Fibroblast of the conjunctiva (primary cell): Measurements from ENCODE around the gene ACP4.
"Not testable (repeated sequence)": the region's sequence is repeated elsewhere in the genome, so short reads cannot be mapped to it uniquely, and the experiment has no call there.

ENCODE experiments used
- DNase-seq: peaks from one replicate; pipeline ENCODE4 v3.0.0-alpha.2; 2010; ENCODE audit warnings: low read depth

Gene ACP4

DNA sequence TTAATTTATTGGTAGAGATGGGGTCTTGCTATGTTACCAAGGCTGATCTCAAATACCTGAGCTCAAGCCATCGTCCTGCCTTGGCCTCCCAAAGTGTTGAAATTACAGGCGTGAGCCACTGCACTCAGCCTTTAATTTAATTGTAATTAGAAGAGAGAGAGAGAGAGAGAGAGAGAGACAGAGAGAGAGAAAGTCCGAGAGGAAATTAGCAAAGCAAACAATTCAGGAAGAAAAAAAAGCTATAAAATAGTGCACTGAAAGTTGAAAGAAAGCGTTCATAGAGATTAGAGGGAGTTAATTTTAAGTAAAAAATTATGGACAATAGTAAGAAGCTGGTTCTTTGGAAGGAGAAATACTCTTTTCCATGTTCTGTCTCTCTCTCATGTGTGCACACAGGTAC, 13.0 kb upstream of the ACP4 start:
- DNase-seq: no peak

DNA sequence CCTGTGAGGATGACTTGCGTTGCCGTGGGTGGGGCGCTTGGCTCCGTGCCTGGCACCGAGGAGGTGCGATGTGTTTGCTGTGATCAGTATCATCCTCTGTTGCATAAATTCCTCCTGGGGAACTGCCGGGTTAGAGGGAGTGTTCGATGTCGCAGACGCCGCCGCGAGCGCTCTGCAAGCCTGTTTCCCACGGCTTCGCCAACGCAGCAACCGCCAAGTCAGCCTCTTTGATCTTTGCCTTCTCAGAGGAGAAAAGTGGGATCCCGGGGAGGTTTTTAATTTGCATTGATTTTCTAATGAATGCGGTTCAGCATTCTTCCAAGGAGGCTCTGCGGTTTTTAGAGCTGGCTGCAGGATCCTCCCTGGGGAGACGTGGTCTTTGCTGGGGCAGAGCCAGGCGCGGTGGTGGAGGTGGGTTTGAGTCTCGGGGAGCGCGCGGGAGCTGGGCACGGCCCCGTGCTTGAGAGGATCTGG, 12.3 kb upstream of the ACP4 start:
- DNase-seq: no peak

DNA sequence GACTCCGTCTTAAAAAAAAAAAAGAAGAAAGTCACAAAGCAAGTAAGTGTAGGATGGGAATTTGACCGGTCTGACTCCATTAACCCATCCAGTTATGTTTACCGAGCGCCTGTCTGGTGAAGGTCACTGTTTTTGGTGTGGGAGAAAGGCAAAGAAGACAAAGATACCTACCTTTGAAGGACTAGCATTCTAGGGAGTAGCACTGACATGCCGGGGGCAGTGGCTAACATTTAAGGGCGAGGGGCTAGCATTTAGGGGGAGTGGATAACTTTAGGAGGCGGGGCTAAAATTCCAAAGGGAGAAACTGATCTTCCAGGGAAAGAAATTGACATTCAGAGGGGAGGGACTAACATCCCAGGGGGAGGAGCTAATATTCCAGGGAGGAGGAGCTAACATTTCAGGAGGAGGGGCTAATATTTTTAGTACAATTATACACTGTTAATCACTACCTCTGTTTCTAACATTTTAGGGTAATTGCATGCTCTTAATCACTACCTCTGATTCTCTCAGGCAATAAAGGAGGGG, 11.2 kb upstream of the ACP4 start:
- no peak for DNase-seq

DNA sequence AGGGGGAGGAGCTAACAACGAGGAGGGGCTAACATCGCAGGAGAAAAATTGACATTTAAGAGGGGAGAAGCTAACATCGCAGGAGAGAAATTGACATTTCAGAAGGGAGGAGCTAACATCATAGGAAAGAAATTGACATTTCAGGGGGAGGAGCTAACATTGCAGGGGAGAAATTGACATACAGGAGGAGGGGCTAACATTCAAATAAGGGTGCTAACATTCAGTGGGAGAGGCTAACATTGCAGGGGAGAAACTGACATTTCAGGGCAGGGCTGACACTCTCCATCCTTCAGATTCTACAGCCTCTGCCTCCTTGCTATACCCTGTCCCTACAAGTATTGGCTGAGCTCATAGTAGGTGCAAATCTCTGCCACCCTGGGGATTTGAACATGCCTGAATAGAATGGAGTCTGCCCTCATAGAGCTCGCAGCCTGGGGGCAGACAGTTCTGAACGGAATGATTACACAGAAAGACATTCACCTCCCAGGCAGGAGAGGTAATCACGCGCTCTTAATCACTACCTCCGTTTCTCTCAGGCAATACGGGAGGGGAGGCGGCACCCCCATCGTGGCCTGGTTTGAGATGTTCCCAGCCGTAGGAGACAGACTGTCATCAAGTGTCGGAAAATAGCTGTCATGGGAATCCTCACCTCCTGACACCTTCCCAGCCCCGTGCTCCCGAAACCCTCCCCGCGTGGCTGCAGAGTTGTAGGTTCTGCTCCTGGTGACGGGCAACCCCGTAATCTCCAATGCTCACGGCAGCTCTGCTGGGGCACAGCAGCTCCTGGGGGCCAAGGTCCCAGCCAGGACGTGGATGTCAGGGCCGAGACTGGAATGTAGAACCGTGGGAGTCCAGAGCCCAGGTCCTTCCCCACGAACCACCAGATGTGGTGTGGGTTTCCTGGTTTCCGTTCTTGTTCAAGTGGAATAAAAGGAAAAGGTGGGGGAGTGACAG, 10.4 kb upstream of the ACP4 start:
- no peak for DNase-seq

DNA sequence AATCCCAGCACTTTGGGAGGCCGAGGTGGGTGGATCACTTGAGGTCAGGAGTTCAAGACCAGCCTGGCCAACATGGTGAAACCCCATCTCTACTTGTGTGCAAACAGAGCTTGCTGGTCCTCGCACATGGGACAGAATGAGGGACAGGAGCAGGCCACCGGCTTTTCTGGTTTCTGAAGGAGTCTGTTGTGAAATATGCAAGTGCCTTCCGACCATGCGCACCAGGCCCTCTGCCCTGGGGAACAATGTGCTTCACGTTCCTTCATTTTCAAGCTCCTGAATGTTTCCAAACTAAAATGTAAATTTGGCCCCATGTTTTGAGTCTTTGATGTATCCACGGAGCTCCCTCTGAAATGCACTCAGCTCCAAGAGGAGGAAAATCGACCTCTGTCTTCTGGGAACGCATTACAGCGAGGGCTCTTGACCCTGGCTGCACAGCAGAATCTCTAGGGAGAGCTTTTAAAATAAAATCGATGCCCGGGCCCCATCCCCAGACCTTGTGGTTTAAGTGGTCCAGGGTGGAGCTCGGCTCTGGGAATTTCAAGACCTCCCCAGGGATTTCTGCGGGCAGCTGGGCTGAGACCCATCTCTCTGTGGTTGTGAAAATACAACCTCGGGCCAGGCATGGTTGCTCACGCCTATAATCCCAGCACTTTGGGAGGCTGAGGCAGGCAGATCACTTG, 9.3 kb upstream of the ACP4 start:
- DNase-seq: no peak

DNA sequence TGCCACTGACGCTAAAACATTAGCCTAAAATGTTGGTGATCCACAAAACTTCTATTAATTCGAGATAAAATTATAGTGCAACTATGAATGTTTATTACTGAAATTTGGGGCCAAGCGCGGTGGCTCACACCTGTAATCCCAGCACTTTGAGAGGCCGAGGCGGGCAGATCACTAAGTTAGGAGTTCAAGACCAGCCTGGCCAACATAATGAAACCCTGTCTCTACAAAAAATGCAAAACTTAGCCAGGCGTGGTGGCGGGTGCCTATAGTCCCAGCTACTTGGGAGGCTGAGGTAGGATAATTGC, 6.4 kb upstream of the ACP4 start:
- not testable (repeated sequence) for DNase-seq

DNA sequence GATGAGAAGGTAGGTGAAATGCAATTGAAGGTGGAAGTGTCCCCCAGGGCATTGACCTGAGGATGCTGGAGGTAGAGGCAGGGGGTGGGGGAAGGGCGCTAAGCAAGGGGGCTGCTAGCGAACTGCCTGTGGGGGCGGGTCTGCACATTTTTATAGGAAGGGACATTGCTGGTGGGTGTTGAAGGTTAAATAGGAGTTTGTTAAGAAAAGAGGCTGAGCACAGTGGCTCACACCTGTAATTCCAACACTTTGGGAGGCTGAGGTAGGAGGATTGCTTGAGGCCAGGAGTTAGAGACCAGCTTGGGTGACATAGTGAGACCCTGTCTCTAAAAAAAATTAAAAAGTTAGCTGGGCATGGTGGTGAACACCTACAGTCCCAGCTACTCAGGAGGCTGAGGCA, 5.5 kb upstream of the ACP4 start:
- DNase-seq: no peak

DNA sequence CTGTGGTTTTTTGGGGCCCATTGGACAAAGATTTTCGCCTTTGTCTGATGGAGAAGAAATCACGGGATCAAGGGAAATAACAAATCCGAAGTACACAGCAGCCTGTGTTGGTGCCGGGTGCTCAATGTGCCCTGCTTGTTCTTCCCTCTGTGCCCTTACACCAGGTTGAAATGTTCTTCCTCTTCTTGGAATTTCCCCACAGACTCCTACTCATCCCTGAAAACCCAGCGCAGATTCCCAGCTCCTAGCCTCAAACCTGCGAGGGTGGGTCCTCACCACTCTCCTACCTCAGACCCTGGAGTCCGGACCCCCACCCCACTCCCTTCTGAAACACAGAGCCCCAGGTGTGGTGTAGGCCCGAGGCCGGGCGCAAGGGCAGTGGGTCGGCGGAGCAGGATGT, 4.9 kb upstream of the ACP4 start:
- DNase-seq: no peak

DNA sequence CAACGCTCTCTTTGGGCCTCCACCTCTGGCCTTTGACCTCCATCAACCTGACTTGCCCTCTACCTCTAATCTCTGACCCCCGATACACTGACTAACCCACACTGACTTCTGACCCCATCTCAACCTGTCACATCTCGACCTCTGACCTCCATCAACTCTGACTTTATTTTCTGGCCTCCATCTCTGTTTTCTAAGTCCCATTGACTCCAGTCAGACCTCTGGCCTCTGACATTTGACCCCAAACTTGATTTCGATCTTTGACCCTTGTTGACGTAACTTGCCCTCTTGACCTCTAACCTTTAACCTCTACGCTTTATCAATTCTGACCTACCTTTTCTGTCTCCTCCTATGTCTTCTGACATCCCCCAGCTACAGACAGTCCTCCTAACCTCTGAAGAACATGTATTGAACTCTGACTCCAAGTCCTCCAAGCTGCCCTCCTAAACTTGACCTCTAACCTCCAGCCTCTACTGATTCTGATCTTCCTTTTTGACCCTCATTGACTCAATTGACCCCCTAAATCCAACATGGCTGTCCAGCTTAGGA, 780 bp downstream of the ACP4 start:
- no peak for DNase-seq

DNA sequence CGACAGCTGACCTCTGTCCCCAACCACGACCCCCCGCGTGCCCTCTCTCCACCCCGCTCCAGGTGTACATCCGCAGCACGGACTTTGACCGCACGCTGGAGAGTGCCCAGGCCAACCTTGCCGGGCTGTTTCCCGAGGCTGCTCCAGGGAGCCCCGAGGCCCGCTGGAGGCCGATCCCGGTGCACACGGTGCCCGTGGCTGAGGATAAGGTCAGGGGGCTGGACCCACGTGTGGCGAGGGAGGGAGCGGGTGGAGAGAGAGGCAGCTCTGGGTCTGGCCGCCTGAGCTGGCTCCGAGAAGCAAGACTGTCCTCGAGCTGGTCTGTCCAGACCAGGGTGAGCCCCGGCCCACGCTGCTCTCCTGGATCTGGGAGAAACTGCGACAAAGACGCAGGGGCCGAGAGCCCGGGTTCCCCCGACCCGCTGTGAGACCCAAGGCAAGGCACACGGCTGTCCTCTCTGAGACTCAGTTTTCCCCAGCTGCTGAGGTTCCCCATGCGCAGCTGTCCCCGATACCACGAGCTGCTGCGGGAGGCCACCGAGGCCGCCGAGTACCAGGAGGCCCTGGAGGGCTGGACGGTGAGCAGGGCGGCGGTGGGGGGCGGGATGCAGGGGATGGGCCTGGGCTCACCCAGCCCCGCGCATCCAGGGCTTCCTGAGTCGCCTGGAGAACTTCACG, 1.5 kb downstream of the ACP4 start:
- no peak for DNase-seq

DNA sequence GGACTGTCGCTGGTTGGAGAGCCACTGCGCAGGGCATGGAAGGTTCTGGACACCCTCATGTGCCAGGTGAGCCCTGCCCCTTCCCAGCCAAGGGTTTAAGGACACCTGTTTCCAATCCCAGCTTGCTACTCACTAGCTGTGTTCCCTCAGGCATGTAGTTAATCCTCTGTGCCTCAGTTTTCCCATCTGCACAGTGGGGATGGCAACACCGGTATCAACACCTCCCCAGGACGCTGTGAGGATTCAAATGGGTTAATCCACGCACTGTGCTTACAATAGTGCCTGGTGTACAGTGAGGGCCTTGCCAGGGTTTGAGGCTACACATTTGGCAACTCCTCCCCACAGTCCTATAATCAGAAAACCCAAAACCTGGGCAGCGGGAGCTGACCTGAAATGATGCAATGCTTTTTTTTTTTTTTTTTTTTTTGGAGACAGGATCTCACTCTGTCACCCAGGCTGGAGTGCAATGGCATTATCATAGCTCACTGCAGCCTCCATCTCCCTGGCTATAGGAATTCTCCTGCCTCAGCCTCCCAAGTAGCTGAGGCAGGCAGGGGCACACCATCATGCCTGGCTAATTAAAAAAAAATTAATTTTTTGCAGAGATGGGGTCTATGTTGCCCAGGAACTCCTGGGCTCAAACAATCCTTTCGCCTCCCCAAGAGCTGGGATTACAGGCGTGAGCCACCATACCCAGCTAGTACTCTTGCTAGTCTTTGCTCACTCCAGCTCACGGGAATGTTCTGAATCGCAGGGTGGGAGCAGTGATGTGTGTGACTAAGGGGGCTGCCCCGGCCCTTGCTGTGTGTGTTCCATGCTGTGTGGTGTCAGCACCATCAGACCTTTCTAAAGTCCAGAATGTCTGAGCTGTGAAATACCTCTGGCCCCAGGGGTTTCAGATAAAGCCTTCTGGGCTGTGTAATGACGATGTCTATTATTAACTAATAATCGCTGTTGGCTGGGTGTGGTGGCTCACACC, 2.3 kb downstream of the ACP4 start:
- no peak for DNase-seq

DNA sequence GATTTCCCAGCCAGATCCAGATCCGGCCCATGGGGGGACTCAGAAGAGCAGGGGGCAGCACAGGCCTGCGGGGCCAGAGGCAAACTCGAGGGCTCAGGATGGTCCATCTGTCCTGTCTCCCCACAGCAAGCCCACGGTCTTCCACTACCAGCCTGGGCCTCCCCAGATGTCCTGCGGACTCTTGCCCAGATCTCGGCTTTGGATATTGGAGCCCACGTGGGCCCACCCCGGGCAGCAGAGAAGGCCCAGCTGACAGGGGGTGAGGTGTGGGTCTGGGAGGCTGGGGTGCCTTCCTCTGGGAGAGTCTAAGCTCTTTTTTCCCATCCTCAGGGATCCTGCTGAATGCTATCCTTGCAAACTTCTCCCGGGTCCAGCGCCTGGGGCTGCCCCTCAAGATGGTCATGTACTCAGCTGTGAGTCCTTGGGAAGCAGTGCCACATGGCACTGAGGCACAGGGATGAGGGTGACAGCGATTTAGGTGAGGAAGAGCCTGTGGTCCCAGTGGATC, 3.4 kb downstream of the ACP4 start:
- no peak for DNase-seq

DNA sequence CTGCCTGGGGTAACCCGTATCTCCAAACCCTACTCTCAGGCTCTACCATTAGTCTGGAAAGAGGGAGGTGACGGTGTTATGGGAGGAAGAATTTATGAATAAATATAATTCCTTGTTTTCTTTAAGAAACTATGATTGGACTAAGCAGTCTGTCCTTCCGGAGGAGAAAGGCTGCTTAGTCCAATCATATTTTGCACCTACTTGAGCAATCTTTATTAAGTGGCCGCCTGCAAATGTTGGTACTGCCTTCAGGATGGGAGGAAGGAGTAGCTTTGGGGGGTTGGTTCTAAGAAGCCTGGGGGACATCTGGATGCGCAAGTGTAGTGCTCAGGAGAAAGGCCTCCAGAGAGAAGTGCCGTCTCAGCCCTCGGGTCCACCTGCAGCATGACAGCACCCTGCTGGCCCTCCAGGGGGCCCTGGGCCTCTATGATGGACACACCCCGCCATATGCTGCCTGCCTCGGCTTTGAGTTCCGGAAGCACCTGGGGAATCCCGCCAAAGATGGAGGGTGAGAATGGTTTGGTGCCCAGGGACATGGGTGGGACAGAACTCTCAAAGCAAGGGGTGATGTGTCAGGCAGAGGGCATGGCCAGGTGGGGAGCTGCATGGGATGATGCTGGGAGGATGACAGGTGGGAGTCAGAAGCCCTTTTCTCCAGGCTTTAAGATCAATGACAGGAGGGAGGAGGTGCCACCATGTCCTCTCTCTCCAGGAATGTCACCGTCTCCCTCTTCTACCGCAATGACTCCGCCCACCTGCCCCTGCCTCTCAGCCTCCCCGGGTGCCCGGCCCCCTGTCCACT, 4.1 kb downstream of the ACP4 start:
- no peak for DNase-seq

DNA sequence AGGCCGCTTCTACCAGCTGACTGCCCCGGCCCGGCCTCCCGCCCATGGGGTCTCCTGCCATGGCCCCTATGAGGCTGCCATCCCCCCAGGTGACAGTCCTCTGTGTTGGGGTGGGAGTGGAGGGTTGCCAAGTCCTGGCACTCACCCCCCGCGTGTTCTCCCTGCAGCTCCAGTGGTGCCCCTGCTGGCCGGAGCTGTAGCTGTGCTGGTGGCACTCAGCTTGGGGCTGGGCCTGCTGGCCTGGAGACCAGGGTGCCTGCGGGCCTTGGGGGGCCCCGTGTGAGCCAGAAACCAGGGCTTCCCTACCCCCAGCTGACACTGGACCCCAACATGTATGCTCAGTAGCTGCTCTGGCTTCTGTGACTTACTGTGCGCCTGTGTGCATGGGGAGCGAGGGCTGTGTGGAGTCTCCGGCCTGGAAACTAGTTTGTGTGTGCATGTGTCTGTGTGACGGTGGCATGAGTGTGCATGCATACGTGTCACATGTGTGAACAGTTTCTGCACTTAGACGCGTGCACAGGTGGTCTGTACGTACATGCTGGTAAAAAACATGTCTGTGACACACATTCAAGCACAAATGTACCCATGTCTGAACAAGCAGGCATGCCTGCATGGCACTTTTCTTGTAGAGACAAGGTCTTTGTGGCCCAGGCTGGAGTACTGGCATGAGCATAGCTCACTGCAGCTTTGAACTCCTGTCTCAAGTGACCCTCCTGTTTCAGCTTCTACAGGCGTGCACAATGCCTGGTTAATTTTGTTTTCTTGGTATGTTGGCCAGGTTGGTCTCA, 4.9 kb downstream of the ACP4 start:
- DNase-seq: no peak

DNA sequence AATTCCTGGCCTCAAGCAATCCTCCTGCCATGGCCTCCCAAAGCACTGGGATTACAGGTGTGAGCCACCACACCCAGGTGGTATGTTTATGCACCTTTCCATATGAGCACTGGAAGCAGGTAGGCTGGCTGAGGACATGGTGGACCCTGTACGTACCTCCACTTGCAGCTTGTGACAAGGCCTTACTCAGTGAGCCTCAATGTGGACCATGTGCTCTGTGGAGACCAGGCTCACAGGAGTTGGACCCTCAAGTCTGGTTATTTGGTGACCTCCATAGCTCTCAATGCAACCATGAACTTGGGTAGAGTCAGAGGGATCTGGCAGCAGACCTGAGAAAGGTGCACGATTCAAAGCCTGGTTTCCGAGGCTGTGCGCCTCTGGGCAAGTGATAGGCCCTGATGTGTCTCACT, 5.5 kb downstream of the ACP4 start:
- no peak for DNase-seq

DNA sequence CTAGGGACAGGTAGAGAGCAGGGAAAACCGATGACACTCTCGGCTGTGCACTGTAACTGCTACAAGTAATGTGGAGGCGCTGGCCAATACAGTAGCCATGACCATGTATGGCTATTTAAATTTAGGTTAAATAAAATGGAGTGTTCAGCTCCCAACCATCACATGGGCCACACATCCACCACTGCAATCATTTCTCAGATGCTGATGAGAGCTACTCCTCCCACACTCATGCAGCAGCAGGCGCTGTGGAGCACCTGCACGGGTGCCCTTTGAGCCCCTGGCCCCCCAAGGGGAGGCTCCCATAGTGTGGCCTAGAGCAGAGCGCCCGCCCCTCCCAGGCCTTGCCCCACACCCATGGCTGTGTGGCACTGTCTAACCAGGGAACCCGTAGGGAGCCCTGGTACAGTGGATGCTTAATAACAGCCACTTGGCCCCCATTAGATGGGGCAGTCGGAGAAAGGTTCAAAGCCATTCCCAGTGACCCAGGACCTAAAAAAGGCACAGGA, 6.0 kb downstream of the ACP4 start:
- no peak for DNase-seq

DNA sequence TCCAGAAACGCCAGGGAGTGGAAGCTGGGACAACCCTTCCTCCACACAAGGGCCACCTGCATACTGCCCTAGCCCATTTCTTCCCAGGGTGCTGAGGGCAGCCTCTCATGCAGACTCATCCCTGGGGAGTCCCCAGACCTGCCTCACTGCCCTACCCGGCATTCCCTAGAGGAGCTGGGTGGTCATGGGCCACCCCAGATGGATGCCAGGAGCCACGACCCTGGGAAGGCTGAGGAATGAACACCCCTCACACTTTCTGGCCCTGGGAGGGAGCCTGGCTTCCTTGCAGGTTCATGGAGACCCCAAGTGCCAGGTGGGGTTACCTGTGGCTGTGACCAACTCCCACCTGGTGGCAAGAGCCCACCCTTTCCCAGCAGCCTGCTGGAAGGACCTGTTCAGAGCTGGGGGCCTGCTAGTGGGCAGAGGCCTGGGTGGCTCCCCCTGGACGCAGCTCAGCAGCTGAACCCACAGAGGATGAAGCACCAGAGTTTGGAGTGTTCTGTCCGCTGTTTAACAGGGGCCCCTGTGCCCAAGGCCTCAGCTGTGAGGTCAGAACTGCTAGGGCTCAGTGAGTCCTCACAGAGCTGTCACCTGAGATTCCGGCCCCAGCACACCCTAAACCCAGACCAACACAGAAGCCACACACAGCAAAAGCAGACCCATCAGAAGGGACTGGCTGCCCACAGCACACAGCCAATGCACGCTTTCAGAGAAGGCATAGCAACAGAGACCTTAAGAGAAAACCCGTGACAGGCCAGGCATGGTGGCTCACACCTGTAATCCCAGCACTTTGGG, 6.6 kb downstream of the ACP4 start:
- DNase-seq: no peak

DNA sequence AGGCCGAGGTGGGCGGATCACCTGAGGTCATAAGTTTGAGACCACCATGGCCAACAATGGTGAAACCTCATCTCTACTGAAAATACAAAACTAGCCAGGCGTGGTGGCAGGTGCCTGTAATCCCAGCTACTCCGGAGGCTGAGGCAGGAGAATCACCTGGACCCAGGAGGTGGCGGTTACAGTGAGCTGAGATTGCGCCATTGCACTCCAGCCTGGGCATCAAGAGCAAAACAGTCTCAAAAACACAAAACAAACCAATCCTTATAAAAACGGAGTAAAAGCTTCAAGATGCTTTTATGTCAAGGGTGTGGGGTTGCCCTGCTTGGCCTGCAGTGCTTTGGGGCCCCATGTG, 7.2 kb downstream of the ACP4 start:
- DNase-seq: no peak
